ENCODE measurements around the gene ATP6V0B.
A peak's percentile ranks its signal among the peaks of the same experiment; 100 is the strongest.

ATP6V0B gene

GRCh38 chr1:43974443-43975248, at the start of gene ATP6V0B:
Gene ATP6V0B (plus strand): TSS chr1:43974960. CDS start chr1:43975041, 81 bp downstream.
- H3K4me1 ChIP-seq (ENCODE audit: insufficient read depth, low read length) = 0 out of 2 replicates have a peak, but pooled peaks cover 4% of the 10 kb centered on the region
- no peaks in the 10 kb centered on the region for H3K27me3 ChIP-seq (ENCODE audit: insufficient read depth, low read length)
- H3K36me3 ChIP-seq (ENCODE audit: insufficient read depth, low read depth, low read length) = peaks cover 49% of the 10 kb centered on the region
- peak within 1 kb of the TSS; percentile 86 for H3K27ac ChIP-seq (ENCODE audit: low read length)
- peak within 1 kb of the TSS; percentile 88 for H3K9ac ChIP-seq (ENCODE audit: low read depth, low read length)
- H3K4me3 ChIP-seq (ENCODE audit: low read length) = peak within 1 kb of the TSS; percentile 92
- H3K9me3 ChIP-seq (ENCODE audit: insufficient read depth, low read depth, low read length) = no peaks in the 10 kb centered on the region

GRCh38 chr1:43925846-43926245, 48.9 kb upstream of the ATP6V0B start:
- H3K27me3 ChIP-seq (ENCODE audit: insufficient read depth, low read length) = no peaks in the 10 kb centered on the region
- H3K9me3 ChIP-seq (ENCODE audit: insufficient read depth, low read depth, low read length) = no peaks in the 10 kb centered on the region
- 0 out of 2 replicates have a peak, but pooled peaks cover 4% of the 10 kb centered on the region for H3K4me1 ChIP-seq (ENCODE audit: insufficient read depth, low read length)
- H3K27ac ChIP-seq (ENCODE audit: low read length) = no peak overlapping the region
- H3K4me3 ChIP-seq (ENCODE audit: low read length) = no peak overlapping the region
- no peak overlapping the region for H3K9ac ChIP-seq (ENCODE audit: low read depth, low read length)
- H3K36me3 ChIP-seq (ENCODE audit: insufficient read depth, low read depth, low read length) = no peaks in the 10 kb centered on the region

DNA sequence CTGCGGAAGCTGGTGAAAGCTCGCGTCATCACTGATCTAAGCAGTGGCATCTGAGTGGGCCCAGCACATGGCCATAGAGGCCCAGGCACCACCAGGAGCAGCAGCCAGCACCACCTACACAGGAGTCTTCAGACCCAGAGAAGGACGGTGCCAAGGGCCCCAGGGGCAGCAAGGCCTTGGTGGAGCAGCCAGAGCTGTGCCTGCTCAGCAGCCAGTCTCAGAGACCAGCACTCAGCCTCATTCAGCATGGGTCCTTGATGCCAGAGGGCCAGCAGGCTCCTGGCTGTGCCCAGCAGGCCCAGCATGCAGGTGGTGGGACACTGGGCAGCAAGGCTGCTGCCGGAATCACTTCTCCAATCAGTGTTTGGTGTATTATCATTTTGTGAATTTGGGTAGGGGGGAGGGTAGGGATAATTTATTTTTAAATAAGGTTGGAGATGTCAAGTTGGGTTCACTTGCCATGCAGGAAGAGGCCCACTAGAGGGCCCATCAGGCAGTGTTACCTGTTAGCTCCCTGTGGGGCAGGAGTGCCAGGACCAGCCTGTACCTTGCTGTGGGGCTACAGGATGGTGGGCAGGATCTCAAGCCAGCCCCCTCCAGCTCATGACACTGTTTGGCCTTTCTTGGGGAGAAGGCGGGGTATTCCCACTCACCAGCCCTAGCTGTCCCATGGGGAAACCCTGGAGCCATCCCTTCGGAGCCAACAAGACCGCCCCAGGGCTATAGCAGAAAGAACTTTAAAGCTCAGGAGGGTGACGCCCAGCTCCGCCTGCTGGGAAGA, 44.4 kb upstream of the ATP6V0B start:
- Histone ChIP-seq H3K9ac (ENCODE audit: low read depth, low read length) (no peak overlapping the region), H3K4me3 (ENCODE audit: low read length) (no peak overlapping the region), H3K27ac (ENCODE audit: low read length) (no peak overlapping the region), H3K4me1 (ENCODE audit: insufficient read depth, low read length) (peaks cover 13% of the 10 kb centered on the region; the same call in 1 of the 2 replicates), H3K9me3 (ENCODE audit: insufficient read depth, low read depth, low read length) (no peaks in the 10 kb centered on the region), H3K27me3 (ENCODE audit: insufficient read depth, low read length) (peaks cover 26% of the 10 kb centered on the region), H3K36me3 (ENCODE audit: insufficient read depth, low read depth, low read length) (no peaks in the 10 kb centered on the region)

DNA sequence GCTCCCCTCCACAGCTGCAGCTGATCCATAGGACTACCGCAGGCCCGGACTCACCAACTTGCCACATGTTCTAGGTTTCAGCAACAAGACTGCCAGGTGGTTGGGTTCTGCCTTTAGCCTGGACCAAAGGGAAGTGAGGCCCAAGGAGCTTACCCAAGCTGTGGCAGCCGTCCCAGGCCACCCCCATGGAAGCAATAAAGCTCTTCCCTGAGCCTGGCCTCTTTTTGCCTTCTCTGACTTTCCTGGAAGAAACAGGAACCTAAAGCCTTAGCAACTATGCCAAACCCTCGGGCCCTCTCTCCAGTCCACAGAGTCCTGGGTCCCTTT, 43.8 kb upstream of the ATP6V0B start:
- Histone ChIP-seq H3K36me3 (ENCODE audit: insufficient read depth, low read depth, low read length) (no peaks in the 10 kb centered on the region), H3K27me3 (ENCODE audit: insufficient read depth, low read length) (peaks cover 31% of the 10 kb centered on the region), H3K27ac (ENCODE audit: low read length) (no peak overlapping the region), H3K9ac (ENCODE audit: low read depth, low read length) (no peak overlapping the region), H3K4me1 (ENCODE audit: insufficient read depth, low read length) (peaks cover 15% of the 10 kb centered on the region; the same call in 1 of the 2 replicates), H3K9me3 (ENCODE audit: insufficient read depth, low read depth, low read length) (no peaks in the 10 kb centered on the region), H3K4me3 (ENCODE audit: low read length) (no peak overlapping the region)

GRCh38 chr1:43931711-43932660, 42.8 kb upstream of the ATP6V0B start:
- H3K27me3 ChIP-seq (ENCODE audit: insufficient read depth, low read length) = peaks cover 37% of the 10 kb centered on the region
- peaks cover 15% of the 10 kb centered on the region; the same call in 1 of the 2 replicates for H3K4me1 ChIP-seq (ENCODE audit: insufficient read depth, low read length)
- H3K4me3 ChIP-seq (ENCODE audit: low read length) = no peak overlapping the region
- H3K9me3 ChIP-seq (ENCODE audit: insufficient read depth, low read depth, low read length) = no peaks in the 10 kb centered on the region
- no peak overlapping the region for H3K27ac ChIP-seq (ENCODE audit: low read length)
- H3K36me3 ChIP-seq (ENCODE audit: insufficient read depth, low read depth, low read length) = peaks cover 3% of the 10 kb centered on the region; the same call in 1 of the 2 replicates
- no peak overlapping the region for H3K9ac ChIP-seq (ENCODE audit: low read depth, low read length)

- no peaks in the 10 kb centered on the region for H3K9me3 ChIP-seq (ENCODE audit: insufficient read depth, low read depth, low read length)
- H3K27me3 ChIP-seq (ENCODE audit: insufficient read depth, low read length) = peaks cover 44% of the 10 kb centered on the region
- no peak overlapping the region for H3K27ac ChIP-seq (ENCODE audit: low read length)
- H3K9ac ChIP-seq (ENCODE audit: low read depth, low read length) = peak overlapping the region; percentile 38; the same call in 1 of the 2 replicates
- H3K36me3 ChIP-seq (ENCODE audit: insufficient read depth, low read depth, low read length) = peaks cover 8% of the 10 kb centered on the region; the same call in 1 of the 2 replicates
- H3K4me1 ChIP-seq (ENCODE audit: insufficient read depth, low read length) = peaks cover 15% of the 10 kb centered on the region; the same call in 1 of the 2 replicates
- peak overlapping the region; percentile 76 for H3K4me3 ChIP-seq (ENCODE audit: low read length)
These were observed 41.9 kb upstream of the ATP6V0B start for GRCh38 chr1:43932786-43933385.

GRCh38 chr1:43933386-43934100, 41.2 kb upstream of the ATP6V0B start, which contains the start of gene ARTN:
Gene ARTN (plus strand): TSS chr1:43933801. CDS start chr1:43935657, 1,856 bp downstream.
- peaks cover 47% of the 10 kb centered on the region for H3K27me3 ChIP-seq (ENCODE audit: insufficient read depth, low read length)
- H3K27ac ChIP-seq (ENCODE audit: low read length) = no peak within 1 kb of the TSS
- peaks cover 8% of the 10 kb centered on the region; the same call in 1 of the 2 replicates for H3K36me3 ChIP-seq (ENCODE audit: insufficient read depth, low read depth, low read length)
- no peaks in the 10 kb centered on the region for H3K9me3 ChIP-seq (ENCODE audit: insufficient read depth, low read depth, low read length)
- peak within 1 kb of the TSS; percentile 76 for H3K4me3 ChIP-seq (ENCODE audit: low read length)
- H3K4me1 ChIP-seq (ENCODE audit: insufficient read depth, low read length) = peaks cover 19% of the 10 kb centered on the region
- peak within 1 kb of the TSS; percentile 38; the same call in 1 of the 2 replicates for H3K9ac ChIP-seq (ENCODE audit: low read depth, low read length)

DNA sequence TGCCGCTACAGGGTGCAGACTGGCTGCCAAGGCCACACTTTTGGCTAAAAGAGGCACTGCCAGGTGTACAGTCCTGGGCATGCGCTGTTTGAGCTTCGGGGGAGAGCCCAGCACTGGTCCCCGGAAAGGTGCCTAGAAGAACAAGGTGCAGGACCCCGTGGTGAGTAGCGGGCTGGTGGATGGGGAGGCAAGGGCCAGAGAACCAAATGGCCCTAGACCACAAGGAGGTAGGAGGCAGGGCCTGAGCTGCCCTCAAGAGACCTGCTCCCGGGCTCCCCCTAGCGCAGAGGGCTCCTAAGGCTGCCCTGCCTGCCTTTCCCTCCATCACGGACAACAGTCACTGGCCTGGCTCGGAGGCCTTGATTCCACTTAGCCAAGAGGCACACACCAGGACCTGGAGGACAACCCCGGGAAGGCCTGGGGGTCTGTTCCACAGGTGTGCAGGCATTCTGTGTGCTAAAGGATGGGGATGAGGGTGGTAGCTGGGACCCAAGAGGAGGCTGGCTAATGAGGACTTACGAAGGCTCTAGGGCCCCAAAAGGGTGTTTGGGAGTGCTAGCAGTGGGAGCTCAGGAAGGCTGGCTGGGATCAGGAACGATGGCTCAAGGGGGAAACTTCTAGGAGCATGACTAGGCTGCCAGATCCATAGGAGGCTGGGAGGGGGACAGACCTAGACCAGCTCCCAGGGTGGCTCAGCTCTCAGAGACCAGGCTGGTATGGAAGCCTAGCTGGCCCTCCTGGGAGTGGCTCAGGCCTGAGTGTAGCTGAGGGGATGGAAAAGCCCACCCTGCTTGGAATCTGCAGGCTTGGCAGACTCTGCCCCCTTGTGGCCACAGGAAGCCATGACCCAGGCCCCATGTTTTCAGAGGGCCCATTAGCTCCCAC, 40.4 kb upstream of the ATP6V0B start:
- Histone ChIP-seq H3K36me3 (ENCODE audit: insufficient read depth, low read depth, low read length) (peaks cover 8% of the 10 kb centered on the region; the same call in 1 of the 2 replicates), H3K4me3 (ENCODE audit: low read length) (peak overlapping the region; percentile 76), H3K27me3 (ENCODE audit: insufficient read depth, low read length) (peaks cover 48% of the 10 kb centered on the region), H3K9me3 (ENCODE audit: insufficient read depth, low read depth, low read length) (no peaks in the 10 kb centered on the region), H3K4me1 (ENCODE audit: insufficient read depth, low read length) (peaks cover 23% of the 10 kb centered on the region), H3K27ac (ENCODE audit: low read length) (no peak overlapping the region), H3K9ac (ENCODE audit: low read depth, low read length) (peak overlapping the region; percentile 38; the same call in 1 of the 2 replicates)

- Histone ChIP-seq H3K27ac (ENCODE audit: low read length) (no peak overlapping the region), H3K9ac (ENCODE audit: low read depth, low read length) (no peak overlapping the region), H3K27me3 (ENCODE audit: insufficient read depth, low read length) (peaks cover 48% of the 10 kb centered on the region), H3K4me1 (ENCODE audit: insufficient read depth, low read length) (peaks cover 23% of the 10 kb centered on the region), H3K9me3 (ENCODE audit: insufficient read depth, low read depth, low read length) (no peaks in the 10 kb centered on the region), H3K36me3 (ENCODE audit: insufficient read depth, low read depth, low read length) (peaks cover 8% of the 10 kb centered on the region; the same call in 1 of the 2 replicates), H3K4me3 (ENCODE audit: low read length) (peak overlapping the region; percentile 59; the same call in 1 of the 2 replicates)
These were observed 39.8 kb upstream of the ATP6V0B start for GRCh38 chr1:43934986-43935324.
